ENCODE measurements around the gene PCA3. TPM values are rescaled to one million over a fixed set of nuclear protein-coding genes. Genes with fewer than 3 reads are reported as not detected.

The PCA3 gene
- total RNA-seq, 1 experiment from 2014 or later = not detected

DNA sequence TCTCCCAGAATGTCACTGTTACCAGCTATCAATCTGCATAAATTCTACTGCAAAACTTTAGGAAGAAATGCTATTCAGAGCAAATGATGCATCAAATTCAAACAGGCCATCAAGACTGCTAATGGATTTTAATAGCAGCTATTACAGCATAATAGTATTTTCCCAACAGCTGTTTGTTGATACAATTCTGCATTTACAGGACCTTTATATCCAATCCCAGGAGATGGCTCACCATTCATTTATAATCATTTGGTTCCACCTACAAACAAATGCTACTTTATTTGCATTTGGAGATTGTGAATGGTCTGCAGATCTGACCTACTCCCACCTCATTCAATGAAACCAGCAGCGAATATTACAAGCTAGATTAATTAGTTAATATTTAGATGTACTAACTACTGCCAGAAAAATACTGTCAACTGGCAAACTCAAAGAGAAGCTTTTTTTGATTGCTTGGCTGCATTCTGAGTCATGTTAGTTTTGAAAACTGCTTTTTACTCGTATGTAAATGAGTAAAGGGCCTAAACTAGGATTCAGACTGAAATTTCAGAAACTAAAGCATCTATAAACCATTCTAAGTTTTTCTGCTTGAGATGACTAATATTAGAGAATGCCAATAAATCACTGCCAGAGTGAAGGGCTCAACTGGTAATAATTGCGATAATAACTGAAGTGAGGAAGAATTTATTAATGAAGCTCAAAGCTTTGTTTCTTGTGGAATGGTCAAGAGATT is 7.1 kb upstream of the PCA3 start:
- no peak overlapping the region for H2AFZ ChIP-seq (ENCODE audit: low read depth, low read length, poor library complexity, severe bottlenecking)
- no peaks in the 10 kb centered on the region for H4K20me1 ChIP-seq (ENCODE audit: insufficient read depth)
- no peaks in the 10 kb centered on the region; the same call in 1 of the 2 replicates for H3K27me3 ChIP-seq (ENCODE audit: insufficient read depth, low read length)
- POLR2A ChIA-PET = no interaction called here
- no peaks in the 10 kb centered on the region for H3K9me3 ChIP-seq (ENCODE audit: control insufficient read depth in 1 of 2, insufficient read depth in 1 of 2, low read depth in 1 of 2, low read length in 2 of 2)
- H3K36me3 ChIP-seq (ENCODE audit: control insufficient read depth in 1 of 2, insufficient read depth in 2 of 2, low read length in 2 of 2) = no peaks in the 10 kb centered on the region
- RAD21 ChIA-PET (ENCODE audit: low non-redundant PET in 1 of 2, low total read pairs in 2 of 2, uncharacterized antibody in 2 of 2, unreplicated experiment in 2 of 2) = no interaction called here
- intact Hi-C loops (cut with micrococcal nuclease) = loop anchor here (1.0 kb wide), 1 partner anchor 230 kb away; no protein-coding TSS in a partner anchor
- no peaks in the 10 kb centered on the region for H3K9me2 ChIP-seq (ENCODE audit: insufficient read depth)
- no peak overlapping the region for H3K27ac ChIP-seq (ENCODE audit: low read depth, low read length)
- BruUV-seq (replicated peaks) = no TSS peak
- H3K4me3 ChIP-seq (replicated peaks in 1 of 2; ENCODE audit: low read depth in 1 of 2, low read length in 2 of 2) = no peak overlapping the region
- TF ChIP-seq ELF1 (IDR thresholded peaks at IDR 0.05; ENCODE audit: borderline replicate concordance, low read depth) (no peak), YY1 (IDR thresholded peaks at IDR 0.05; ENCODE audit: extremely low read depth, insufficient replicate concordance, low read depth, low read length) (no peak), SIN3A (IDR thresholded peaks at IDR 0.05; ENCODE audit: low read depth) (no peak), SP1 (IDR thresholded peaks at IDR 0.05; ENCODE audit: low read depth) (no peak), FOSL1 (IDR thresholded peaks at IDR 0.05; ENCODE audit: low read depth) (no peak), EZH2 (IDR thresholded peaks at IDR 0.05) (no peak), JUND (IDR thresholded peaks at IDR 0.05) (no peak)
- TF ChIP-seq, protein P1, sequence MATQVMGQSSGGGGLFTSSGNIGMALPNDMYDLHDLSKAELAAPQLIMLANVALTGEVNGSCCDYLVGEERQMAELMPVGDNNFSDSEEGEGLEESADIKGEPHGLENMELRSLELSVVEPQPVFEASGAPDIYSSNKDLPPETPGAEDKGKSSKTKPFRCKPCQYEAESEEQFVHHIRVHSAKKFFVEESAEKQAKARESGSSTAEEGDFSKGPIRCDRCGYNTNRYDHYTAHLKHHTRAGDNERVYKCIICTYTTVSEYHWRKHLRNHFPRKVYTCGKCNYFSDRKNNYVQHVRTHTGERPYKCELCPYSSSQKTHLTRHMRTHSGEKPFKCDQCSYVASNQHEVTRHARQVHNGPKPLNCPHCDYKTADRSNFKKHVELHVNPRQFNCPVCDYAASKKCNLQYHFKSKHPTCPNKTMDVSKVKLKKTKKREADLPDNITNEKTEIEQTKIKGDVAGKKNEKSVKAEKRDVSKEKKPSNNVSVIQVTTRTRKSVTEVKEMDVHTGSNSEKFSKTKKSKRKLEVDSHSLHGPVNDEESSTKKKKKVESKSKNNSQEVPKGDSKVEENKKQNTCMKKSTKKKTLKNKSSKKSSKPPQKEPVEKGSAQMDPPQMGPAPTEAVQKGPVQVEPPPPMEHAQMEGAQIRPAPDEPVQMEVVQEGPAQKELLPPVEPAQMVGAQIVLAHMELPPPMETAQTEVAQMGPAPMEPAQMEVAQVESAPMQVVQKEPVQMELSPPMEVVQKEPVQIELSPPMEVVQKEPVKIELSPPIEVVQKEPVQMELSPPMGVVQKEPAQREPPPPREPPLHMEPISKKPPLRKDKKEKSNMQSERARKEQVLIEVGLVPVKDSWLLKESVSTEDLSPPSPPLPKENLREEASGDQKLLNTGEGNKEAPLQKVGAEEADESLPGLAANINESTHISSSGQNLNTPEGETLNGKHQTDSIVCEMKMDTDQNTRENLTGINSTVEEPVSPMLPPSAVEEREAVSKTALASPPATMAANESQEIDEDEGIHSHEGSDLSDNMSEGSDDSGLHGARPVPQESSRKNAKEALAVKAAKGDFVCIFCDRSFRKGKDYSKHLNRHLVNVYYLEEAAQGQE (IDR thresholded peaks at IDR 0.05; ENCODE audit: low read depth) = no peak
- TF ChIP-seq, protein P2, sequence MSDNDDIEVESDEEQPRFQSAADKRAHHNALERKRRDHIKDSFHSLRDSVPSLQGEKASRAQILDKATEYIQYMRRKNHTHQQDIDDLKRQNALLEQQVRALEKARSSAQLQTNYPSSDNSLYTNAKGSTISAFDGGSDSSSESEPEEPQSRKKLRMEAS (IDR thresholded peaks at IDR 0.05) = no peak
- TF ChIP-seq, protein P3, sequence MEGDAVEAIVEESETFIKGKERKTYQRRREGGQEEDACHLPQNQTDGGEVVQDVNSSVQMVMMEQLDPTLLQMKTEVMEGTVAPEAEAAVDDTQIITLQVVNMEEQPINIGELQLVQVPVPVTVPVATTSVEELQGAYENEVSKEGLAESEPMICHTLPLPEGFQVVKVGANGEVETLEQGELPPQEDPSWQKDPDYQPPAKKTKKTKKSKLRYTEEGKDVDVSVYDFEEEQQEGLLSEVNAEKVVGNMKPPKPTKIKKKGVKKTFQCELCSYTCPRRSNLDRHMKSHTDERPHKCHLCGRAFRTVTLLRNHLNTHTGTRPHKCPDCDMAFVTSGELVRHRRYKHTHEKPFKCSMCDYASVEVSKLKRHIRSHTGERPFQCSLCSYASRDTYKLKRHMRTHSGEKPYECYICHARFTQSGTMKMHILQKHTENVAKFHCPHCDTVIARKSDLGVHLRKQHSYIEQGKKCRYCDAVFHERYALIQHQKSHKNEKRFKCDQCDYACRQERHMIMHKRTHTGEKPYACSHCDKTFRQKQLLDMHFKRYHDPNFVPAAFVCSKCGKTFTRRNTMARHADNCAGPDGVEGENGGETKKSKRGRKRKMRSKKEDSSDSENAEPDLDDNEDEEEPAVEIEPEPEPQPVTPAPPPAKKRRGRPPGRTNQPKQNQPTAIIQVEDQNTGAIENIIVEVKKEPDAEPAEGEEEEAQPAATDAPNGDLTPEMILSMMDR (IDR thresholded peaks at IDR 0.05 in 2 of 3, conservative IDR thresholded peaks at IDR 0.05 in 1 of 3; ENCODE audit: borderline replicate concordance in 1 of 3, insufficient read depth in 1 of 3, low read depth in 2 of 3, low read length in 2 of 3) = no peak
- H3K4me1 ChIP-seq (ENCODE audit: control insufficient read depth in 1 of 2, insufficient read depth in 2 of 2, low read length in 2 of 2) = no peaks in the 10 kb centered on the region
- no peaks in the 10 kb centered on the region for H3K79me2 ChIP-seq (ENCODE audit: insufficient read depth, low read length)
- CTCF ChIA-PET = interaction anchor here (1.2 to 3.0 kb wide), 2 partner anchors 240 to 394 kb away, joined by 3 to 12 read pairs; no protein-coding TSS in a partner anchor
- H3K9ac ChIP-seq (ENCODE audit: low read length) = no peak overlapping the region
- H3K4me2 ChIP-seq (ENCODE audit: low read length) = no peak overlapping the region
- DNase-seq (ENCODE audit: low read depth, low spot score) (no peak), ATAC-seq (no peak)
